GM18858 (cell line): ENCODE data around the gene PANK4.
"Not testable (repeated sequence)": the region's sequence is repeated elsewhere in the genome, so short reads cannot be mapped to it uniquely, and the experiment has no call there.

Experiments
- ATAC-seq: cut with Tn5 transposase; IDR thresholded peaks from one replicate; pipeline ENCODE4 v1.9.1; 2021; ENCODE audit not compliant: unreplicated experiment

Gene PANK4

DNA sequence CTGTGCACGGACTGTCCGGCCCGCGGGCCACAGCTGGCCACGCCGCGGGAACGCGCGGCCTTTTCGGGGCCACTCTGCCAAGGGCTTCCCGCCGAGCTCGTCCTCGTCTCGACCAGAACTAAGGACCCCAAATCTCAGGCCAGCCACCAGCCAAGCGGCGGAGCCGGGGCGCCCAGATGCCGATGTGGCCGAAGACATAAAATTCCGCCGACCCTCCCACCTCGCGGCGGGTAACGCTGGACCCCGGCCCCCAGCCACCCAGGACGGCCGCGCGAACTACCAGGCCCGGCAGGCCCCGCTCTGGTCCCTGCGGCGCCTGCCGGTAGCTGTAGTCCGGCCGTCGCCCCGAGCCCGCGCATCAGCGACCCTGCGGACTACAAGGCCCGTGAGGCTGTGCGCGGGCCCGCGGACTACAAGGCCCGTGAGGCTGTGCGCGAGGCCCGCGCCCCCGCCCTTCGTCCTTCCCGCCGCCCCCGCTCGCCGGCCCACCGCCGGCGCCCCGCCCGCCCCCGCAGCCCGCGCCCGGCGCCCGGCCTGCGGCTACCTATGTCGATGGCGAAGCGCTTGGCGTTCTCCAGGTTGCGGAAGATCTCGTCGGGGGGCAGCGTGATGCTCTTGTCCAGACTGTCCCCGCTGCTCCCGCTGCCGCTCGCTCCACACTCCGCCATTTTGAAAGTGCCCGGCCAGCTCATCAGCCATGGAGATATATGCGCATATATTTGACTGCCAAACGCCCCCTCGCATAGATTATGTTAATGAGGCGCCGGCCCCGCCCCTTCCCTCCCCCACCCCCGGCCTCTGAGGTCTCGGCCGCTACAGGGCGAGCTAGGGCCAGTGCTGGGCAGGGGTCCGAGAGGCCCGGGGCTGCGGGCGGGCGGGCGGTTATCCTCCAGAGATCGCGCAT, at the start of gene PANK4:
Gene PANK4, minus strand, starts transcription at position 677 of the 904 bp plus-strand sequence. Its CDS starts 9 bp downstream, at position 668.
- ATAC-seq = peak; percentile 78

DNA sequence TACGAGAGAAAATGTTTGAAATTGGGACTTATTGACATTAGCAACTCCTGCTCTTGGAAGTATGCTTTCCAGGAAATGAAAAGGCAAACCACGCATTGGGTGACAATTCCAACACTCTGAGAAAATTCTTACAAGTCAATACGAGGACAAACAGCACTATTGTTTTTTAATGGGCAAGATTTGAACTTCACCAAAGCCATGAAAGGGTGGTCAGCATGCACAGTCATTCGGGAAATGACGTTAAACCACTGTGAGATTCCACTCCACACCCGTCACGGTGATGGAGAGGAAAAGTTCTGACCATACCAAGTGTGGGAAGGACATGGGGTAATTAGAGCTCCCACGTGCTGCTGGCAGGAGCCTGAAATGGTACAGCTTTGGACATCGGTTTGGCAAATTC, 48.0 kb upstream of the PANK4 start:
- no peak for ATAC-seq

DNA sequence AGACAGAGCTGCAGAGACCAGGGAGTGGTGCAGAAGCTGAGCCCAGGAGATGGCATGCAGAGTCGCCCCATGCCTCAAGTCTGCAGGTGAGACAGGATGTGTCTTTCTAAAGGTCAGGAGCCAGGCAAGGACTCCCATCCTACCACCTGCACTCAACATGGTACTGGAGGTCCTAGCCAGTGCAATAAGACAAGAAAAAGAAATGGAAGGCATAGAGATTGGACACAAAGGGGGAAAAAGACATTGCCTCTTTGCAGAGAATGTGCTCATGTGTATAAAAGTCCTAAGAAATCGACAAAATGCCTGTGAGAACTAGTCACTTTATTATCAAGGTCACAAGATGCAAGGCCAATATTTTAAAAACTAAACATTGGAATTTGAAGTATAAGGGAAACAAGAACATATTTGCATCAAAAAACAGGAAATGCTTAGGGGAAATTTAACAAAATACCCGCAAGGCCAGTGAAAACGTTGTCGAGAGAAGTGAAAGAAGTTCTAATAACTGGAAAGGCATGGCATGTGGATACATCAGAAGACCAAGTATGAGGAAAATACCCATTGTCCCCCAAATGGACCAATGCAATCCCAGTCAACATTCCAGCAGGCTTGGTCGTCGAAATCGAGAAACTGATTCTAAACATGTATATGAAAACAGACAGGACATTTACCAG, 47.0 kb upstream of the PANK4 start:
- no peak for ATAC-seq

DNA sequence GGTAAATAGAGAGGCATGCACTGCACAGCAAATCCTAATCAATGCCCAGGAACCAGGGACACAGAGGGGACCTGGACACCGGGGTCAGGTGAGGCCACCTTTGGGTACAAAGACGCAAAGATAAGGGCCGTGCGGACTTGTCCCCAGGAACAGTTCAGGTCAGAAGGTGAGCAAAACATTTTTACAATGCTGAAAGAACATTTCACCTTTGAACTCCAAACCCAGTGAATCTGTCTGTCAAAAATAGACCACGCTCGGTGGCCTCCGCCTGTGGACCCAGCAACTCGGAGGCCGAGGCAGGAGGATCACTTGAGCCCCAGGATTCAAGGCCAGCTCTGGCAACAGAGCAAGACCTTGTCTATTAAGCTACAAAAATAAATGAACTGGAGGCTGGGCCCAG, 45.0 kb upstream of the PANK4 start:
- no peak for ATAC-seq

DNA sequence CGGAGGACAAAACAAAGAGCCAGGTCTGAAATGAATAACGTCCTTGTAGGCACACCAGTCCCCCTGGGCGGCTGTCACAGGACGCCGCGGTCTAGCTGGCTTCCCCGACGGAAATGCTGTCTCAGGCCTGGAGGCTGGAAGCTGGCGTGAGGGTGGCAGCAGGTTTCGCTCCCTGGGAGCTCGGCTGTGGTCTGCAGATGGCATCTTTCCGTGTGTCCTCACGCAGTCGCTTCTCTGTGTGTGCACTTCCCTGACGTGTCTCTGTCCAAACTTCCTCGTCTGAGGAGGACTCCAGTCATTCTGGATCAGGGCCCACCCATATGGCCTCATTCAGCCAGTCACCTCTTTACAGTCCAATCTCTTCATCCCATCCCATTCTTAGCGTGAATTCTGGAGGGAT, 43.9 kb upstream of the PANK4 start:
- ATAC-seq = no peak

DNA sequence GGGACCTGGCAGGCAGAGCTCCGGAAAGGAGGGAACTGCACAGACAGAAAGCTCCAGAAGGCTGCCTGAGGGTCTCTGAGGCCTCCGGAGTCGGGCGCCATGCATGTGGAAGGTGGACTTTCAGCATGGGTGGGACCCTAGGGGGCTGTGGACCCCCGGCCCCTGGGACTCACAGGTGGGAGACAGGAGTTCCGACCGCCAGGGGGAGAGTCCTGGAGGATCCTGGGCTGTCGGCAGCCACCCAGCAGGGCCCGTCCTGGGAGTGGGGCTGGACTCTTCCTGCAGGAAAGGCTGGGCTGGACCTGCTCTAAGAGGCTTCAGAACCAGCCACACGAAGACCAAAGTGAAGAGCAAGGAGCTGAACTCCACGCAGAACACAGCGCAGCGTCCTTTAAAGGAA, 43.3 kb upstream of the PANK4 start:
- ATAC-seq = not testable (repeated sequence)

DNA sequence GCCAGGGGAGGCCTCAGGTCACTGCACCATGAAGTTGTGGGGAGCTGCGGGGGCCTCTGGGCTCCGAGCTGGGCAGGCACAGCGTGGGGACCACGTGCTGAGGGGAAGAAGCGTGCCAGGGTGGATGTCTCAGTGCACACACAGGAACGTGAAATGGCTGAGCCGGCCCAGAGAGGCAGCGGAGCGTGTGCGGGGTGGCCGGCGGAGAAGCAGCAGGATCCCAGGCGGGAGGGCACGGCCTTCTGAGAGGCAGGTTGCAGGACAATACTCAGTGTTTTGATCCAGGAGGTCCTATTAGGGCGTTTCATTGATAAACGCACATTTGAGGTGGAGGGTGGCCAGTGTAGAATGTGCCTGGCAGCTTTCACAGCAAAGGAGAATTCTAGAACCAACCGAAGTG, 42.7 kb upstream of the PANK4 start:
- no peak for ATAC-seq

DNA sequence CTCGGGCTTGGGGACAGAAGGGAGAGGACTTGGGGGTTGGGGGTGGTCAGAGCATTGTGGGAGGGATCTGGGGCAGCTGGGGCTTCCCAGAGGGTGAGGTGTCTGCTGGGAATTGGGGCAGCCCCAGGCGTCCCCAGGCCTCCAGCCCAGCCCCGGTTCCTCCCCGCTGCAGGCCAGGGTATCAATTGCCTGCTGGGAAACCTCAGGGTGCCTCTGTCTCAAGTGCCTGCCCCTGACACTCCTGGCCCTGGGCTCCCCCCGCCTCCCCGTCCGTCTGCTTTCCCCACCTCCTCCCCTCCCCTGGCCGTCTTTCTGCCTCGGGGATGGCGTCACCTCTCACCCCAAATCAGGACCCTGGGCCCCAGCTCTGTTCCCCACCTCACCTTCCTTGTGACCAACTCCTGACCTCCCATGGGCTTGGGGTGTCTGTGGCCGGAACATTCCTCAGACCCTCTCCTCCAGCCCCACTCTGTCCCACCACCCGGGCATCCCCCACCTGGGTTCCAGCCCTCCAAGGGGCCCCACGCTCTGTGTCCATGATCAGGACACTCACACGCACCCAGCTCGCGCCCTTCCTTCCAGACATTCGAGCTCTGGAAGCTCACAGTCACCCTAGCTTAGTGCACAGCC, 41.9 kb upstream of the PANK4 start:
- not testable (repeated sequence) for ATAC-seq

DNA sequence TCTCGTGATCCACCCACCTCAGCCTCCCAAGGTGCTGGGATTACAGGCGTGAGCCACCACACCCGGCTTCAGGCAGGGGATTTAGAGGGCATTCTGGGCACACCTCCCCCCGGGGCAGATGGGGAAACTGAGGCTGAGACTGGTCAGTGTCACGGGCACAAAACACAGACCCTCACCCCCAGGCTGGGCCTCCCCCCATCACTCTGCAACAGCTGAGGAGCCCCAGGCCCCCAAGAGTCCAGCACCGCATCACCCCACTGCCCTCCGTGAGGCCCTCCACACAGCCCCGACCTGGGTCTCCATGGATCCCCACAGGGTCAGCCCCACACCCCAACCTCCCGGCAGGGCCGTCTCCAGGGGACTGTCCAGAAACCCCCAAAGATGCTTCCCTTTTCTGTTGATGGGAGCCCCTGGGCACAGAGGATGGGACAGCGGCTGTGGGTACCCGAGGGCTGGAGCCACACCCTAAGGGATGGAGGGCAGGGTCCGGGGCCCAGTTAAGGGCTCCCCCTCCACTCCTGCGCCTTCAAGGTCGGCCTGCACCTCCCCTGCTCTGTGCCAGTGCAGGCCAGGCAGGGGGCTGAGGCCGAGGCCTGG, 40.8 kb upstream of the PANK4 start:
- ATAC-seq = no peak

DNA sequence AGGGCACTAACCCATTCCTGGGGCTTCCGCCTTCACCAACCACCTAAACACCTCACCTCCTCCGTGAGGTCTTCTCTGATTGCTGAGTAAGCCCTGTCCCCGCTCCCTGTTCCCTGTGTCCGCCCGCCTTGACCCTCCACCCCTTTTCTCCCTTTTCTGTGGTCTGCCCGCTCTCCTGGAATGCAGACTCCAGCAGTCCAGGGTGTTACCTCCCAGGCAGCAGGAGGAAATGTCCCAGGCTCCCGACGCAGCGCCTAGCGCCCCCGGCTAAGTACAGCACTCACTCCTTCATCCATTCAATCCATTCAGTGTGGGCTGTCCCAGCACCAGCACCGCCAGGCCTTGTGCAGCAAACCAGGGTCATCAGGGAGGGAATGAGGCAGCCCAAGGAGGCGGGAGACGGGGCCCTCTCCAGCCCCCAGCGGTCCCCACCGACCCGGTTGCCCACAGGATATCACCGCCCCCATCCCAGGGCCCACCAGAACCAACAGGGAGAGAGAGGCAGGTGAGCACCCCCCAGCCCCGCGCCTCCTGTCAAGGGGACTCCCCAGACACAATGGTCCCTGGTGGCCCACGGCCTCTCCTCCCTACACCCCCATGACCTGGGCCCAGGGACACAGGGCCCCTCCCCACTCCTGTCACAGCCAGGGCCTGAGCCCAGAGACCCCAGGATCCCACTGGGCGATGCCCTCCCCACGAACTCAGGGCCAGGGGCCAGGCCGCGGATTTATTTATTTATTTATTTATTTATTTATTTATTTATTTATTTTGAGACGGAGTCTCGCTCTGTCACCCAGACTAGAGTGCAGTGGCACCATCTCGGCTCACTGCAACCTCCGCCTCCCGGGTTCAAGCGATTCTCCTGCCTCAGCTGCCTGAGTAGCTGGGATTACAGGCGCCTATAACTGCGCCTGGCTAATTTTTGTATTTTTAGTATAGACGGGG, 40.0 kb upstream of the PANK4 start:
- ATAC-seq = no peak

DNA sequence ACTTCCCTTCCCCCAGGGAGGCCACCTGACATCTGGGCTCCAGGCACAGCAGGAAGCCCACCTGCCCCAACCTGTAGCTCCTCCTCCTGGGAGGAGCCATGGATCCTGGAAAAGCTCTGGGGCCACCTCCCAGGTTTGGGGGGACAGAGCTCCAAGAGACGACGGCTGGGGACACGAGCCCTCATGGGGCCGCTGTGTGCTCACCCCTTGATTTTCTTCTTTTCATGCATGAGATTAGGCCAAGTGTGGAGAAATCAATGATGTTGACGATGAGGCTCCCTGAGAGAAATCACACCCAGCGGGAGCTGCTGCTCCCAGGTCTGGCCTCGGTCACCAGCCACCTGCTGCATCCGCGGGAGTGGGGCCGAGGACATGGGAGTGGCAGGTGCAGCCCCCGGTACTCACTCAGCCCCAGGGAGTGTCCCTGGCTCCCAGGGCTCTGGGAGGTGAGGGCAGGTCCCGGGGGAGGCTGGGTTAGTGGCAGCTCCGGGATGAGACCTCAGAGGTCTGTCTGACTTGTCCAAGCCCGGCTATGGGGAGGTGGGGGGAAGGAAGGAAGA, 38.5 kb upstream of the PANK4 start:
- no peak for ATAC-seq

DNA sequence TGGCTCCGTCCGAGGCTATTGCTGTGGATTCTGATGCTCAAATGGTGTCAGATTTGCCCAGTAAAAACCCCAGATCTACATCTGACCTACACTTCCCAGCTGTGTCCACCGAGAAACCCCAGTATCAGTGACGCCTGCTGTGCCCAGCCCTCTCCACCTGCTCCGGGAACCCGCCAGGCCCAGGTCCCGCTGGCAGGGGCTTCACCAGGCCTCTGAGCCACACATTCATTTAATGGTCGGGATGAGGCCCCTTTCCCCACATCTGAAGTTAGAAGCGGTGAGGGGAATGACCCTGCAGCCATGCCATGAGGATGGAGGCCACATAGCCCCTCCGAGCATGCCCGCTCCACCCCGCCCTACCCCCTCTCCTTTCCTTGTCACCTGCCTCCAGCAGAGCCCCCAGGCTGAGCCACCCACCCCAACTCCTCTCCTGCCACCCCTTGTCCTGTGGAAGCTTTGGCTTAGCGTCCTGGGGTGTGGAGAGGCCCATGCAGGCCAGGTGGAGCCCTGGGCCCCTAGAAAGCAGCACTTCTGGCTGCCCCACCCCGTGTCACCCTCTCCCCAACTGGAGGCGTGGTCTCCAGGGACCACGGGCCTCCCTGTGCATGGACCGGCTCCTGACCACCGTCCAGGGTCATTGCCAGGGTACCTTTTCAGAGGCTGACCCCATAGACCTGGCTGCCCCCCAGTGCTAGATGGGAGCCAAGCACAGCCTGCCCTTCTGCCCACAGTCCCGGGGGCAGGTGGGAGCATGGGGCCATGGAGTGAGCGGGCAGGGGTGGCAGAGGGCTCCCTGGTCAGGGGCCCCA, 37.8 kb upstream of the PANK4 start:
- no peak for ATAC-seq

DNA sequence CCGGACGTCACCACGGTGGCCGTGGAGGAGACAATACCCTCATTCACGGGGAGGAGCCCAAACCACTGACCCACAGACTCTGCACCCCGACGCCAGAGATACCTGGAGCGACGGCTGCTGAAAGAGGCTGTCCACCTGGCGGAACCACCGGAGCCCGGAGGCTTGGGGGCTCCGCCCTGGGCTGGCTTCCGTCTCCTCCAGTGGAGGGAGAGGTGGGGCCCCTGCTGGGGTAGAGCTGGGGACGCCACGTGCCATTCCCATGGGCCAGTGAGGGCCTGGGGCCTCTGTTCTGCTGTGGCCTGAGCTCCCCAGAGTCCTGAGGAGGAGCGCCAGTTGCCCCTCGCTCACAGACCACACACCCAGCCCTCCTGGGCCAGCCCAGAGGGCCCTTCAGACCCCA, 36.8 kb upstream of the PANK4 start:
- no peak for ATAC-seq

DNA sequence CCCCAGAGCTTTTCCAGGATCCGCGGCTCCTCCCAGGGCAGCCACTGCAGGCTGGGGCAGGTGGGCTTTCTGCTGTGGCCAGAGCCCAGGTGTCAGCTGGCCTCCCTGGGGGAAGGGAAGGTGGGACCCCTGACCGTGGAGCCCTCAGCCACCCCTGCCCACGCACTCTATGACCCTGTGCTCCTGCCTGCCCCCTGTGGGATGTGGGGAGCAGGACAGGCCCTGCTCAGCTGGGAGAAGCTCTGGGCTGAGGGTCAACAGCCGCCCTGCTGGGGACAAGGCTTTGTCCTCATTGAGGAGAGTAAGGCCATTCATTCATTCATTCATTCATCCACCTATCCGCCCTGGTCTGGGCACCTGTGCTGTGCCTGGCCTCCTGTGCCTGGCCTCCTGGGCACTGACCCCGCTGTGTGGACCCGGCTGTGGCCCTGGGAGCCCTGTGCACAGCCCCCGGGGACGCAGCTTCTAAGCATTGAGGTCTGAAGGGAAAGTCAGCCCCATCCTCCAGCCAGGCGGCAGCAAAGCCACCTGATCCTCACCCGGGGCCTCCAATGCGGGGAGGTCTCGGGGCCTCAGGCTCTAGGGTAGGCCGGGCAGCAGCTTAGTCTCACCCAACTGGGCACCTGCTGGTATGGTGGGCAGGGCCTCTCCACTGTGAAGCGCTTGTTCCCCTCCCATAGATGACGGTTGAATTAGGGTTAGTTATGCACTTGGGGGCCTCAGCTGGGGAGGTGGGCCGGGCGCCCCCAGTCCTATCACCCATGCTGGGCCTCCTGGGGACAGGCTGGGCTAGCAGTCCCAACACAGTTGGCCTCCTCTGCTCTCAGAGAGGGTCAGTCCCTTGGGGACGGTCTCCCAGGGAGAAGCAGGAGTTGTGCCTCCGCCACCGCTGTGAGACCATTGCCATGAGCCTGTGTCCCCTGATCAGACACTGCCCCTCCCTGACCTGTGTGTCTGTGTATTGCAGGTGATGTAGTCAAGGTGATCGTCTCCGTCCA, 35.8 kb upstream of the PANK4 start:
- ATAC-seq = no peak

DNA sequence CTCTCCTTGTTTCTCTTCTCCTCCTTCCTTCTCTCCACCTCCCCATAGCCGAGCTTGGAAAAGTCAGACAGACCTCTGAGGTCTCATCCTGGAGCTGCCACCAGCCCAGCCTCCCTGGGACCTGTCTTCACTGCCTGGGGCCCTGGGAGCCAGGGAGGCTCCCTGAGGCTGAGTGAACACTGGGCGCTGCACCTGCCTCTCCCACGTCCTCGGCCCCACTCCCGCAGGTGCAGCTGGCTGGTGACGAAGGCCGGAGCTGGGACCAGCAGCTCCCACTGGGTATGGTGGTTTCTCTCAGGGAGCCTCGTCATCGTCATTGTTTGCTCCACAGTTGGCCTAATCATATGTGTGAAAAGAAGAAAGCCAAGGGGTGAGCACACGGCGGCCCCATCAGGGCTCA, 35.0 kb upstream of the PANK4 start:
- ATAC-seq = no peak

DNA sequence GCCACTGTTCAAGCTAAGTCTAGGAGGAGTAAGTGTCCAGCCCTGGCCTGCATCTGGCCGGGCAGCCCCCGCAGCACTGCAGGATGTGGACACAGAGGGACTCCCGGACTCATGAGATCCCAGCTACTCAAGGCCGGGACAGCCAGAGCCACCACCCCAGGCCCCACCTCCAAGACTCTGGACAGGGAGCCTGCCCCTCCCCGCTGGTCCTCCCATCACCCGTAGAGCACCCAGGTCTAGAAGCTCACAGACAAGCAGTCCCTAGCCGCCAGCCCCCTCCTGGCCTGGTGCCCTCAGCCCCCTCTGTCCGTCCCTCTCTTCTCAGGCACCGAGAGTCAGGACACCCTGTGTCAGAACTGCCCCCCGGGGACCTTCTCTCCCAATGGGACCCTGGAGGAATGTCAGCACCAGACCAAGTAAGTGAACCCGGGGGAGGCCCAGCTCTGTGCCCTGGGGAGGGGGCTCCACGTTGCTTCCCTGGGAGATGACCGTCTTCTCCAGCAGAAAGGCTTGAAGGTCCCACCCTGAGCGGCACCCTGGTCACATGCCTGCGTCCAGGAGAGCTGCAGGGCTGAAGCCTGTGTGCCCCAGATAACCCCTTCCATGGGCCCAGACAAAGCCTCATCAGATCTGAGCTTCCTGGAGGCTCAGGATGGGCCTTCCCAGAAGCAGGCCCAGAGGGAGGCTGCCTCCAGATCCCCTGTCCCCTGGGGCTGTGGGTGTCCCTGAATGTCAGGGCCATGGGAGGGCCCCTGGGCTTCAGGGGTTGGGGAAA, 34.1 kb upstream of the PANK4 start:
- ATAC-seq = no peak
